Renal cortical epithelial cell (primary cell): ENCODE measurements around the gene FUBP1. TPM values are rescaled to one million over a fixed set of nuclear protein-coding genes. Genes with fewer than 3 reads are reported as not detected.
"Not testable (repeated sequence)": the region's sequence is repeated elsewhere in the genome, so short reads cannot be mapped to it uniquely, and the experiment has no call there.

Experiments
- DNase-seq: peaks from one replicate; pipeline ENCODE4 v3.0.0-alpha.2; 2011; ENCODE audit warnings: low read depth
- total RNA-seq: library from RNA; depleted of rRNA; stranded (reverse); fragments of >200 nt; gene quantifications from 2 replicates; pipeline ENCODE4 v1.2.3, GENCODE V29; 2014

The FUBP1 gene
- total RNA-seq = 106 and 154 TPM in 2 replicates

- DNase-seq = peak; percentile 98
These were observed at the start of gene FUBP1 for GRCh38 chr1:77978969-77979876. TSS of gene FUBP1 (minus strand) at chr1:77979072. CDS start at chr1:77979004, 68 bp downstream.

DNA sequence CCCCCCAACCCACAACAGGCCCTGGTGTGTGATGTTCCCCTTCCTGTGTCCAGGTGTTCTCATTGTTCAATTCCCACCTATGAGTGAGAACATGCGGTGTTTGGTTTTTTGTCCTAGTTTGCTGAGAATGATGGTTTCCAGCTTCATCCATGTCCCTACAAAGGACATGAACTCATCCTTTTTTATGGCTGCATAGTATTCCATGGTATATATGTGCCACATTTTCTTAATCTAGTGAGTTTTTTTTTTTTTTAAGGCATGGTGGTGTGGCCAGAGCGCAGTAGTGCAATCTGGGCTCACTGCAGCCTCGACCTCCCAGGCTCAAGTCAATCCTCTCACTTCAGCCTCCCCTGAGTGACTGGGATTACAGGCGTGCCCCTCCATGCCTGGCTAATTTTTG lies 42.3 kb upstream of the FUBP1 start:
- DNase-seq = not testable (repeated sequence)

- no peak for DNase-seq
These were observed 40.2 kb upstream of the FUBP1 start for GRCh38 chr1:78019024-78019423.

DNA sequence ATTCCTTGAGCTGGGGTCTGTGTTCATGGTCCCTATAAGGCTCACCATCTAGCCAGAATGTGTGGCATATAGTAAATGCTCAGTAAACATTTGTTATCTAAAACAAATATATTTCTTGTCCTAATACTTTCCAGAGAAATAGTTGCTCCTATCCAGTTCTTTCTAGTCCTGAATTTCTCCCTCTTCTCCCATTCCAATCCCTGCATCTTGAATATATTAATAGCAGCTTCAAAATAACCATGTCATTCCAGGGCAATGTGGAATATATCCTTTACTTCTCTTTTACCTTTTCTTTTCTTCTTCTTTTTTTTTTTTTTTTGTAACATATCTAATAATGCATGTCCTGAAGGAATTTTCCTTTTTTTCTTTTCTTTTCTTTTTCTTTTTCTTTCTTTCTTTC lies 36.3 kb upstream of the FUBP1 start:
- DNase-seq = no peak

- no peak for DNase-seq
These were observed 32.2 kb upstream of the FUBP1 start for GRCh38 chr1:78011050-78011449.

DNA sequence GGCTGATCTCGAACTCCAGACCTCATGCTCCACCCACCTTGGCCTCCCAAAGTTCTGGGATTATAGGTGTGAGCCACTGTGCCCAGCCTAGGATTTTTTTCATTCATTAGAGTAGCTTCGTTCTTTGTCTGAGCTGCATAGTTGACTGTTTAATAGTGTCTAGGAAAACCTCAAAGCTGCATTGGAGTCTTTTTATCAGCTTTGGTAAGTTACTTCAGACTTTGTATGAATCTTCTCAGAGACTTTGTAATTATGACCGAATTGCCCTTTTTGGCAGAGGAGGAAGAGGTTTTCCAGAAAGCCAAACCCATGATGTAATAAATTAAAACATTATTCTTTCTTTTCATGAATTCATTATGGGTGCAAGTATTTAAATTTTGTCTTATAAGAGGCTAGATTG lies 31.0 kb upstream of the FUBP1 start:
- DNase-seq = no peak

- no peak for DNase-seq
These were observed 30.4 kb upstream of the FUBP1 start for GRCh38 chr1:78009276-78009675.

GRCh38 chr1:78007677-78008341 lies 28.9 kb upstream of the FUBP1 start:
- DNase-seq = no peak

- DNase-seq = no peak
These were observed 27.6 kb upstream of the FUBP1 start for GRCh38 chr1:78006521-78006920.

GRCh38 chr1:78005755-78006154 lies 26.9 kb upstream of the FUBP1 start:
- DNase-seq = peak; percentile 87

GRCh38 chr1:78005448-78005722 lies 26.5 kb upstream of the FUBP1 start:
- DNase-seq = no peak

DNA sequence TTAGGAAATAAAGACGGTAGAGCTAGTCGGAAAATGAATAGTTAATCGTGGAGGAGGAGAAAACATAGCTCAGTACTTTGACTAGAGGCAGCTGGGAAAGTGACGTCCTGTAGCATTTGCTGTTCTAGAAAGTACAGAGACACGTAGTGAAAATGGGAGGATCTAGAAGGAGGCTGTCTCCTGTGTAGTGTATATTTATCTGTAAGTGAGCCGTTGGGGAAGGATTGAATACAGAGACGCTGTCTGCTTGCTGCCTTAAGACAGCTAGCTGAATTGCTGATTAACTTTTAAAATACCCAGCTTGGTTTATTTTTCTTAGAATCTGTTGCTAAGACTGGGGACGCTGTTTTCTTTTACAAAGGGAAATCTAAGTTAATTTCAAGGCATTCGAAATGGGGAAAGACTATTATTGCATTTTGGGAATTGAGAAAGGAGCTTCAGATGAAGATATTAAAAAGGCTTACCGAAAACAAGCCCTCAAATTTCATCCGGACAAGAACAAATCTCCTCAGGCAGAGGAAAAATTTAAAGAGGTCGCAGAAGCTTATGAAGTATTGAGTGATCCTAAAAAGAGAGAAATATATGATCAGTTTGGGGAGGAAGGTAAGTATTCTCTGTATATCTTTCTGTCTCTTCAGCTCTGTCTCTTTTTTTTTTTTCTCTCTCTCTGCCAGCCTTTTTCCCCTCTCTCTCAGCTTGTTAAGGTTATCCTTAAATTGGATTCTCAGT lies 26.0 kb upstream of the FUBP1 start, which contains the start of gene DNAJB4:
Gene DNAJB4, plus strand, starts transcription at position 221 of the 729 bp plus-strand sequence. Its CDS starts 172 bp downstream, at position 393.
- DNase-seq = peak; percentile 99

DNA sequence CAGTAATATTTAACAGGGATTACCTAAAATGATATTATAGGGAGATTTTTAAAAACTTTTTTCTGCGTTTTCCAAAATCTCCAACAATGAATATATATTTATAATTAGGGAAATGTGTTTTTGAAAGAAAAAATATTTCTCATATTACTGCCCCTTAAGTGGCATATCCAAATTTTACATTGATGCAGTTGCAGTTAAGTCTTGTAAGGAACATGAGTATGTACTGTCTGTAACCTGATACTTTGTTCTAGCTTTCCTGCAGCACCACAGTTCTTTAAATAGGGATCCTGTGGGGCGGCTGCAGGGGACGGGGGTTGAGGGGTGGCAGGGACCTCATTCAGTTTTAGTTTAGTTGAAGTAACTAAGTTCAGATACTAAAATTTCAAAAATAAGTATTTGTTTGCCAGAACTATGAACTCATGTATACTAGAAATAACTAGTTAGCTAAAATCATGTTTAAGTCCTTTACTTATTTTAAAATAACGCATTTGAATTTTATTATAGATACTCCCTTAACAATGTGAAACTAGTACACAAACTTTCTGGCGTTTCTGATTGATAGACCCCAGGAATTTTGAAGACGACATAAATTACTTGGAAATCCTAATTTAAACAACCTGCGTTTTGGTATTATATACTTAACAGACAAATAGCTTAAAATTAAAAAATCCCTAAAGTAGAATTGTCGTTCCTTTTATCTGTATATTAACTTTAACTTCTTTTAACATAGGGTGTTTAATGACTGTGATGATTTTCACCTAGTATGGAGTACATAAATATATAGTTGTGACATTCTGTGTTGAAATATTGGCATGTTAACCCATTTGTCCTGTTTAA lies 25.2 kb upstream of the FUBP1 start:
- peak; percentile 90 for DNase-seq

- DNase-seq = no peak
These were observed 24.3 kb upstream of the FUBP1 start for GRCh38 chr1:78003070-78003746.

GRCh38 chr1:78000536-78000935 lies 21.7 kb upstream of the FUBP1 start:
- DNase-seq = not testable (repeated sequence)

- no peak for DNase-seq
These were observed 17.9 kb upstream of the FUBP1 start for GRCh38 chr1:77996734-77997133.

- no peak for DNase-seq
These were observed 15.3 kb upstream of the FUBP1 start for GRCh38 chr1:77994117-77994705.

DNA sequence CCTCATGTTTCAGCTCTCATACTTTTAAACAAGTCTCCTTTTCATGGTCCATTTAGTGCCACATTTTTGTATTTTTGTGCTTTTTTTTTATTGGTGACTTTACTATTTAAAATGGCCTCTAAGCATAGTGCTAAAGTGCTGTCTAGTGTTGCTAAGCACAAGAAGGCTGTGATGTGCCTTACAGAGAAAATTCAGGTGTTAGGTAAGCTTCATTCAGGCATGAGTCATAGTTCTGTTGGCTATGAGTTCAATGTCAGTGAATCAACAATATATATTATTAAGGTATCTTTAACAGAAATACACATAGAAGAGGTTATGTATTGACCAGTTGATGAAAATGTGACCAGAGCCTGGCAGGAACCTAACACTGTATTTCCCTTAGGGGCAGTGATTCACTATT lies 12.8 kb upstream of the FUBP1 start:
- DNase-seq = peak; percentile 60

GRCh38 chr1:77990629-77991204 lies 11.8 kb upstream of the FUBP1 start:
- no peak for DNase-seq

GRCh38 chr1:77989744-77990143 lies 10.9 kb upstream of the FUBP1 start:
- no peak for DNase-seq
